HCT116 (cell line): ENCODE measurements around the gene ERBB4. TPM values are rescaled to one million over a fixed set of nuclear protein-coding genes. Genes with fewer than 3 reads are reported as not detected.

Source experiments
- ATAC-seq: fragments of 200-7000 bp; cut with Tn5 transposase; 2 replicates; pipeline ENCODE4 v1.9.1; 2020; ENCODE audit warnings: mild to moderate bottlenecking, moderate library complexity
- BruUV-seq: library from RNA; stranded (reverse); fragments of 400-500 nt; replicated peaks from 2 replicates; lab custom pipeline; 2021; lab: Mats Ljungman, UMichigan
- CTCF ChIA-PET: fragments of 300-600 bp; sonication (Branson Sonifier 250); formaldehyde crosslinking; loops from one replicate; lab custom pipeline; 2021; ENCODE audit warnings: antibody characterized with exemption; lab: Charles Lee
- POLR2A ChIA-PET: fragments of 300-600, 350-600 bp; sonication (Branson Sonifier 250); formaldehyde crosslinking; loops from one replicate; lab custom pipeline; 2021; ENCODE audit warnings: antibody characterized with exemption; lab: Charles Lee
- RAD21 ChIA-PET, 2 experiments: fragments of 300-600 bp; sonication (Branson Sonifier 250); formaldehyde crosslinking; loops; one replicate each; lab custom pipeline; 2023; ENCODE audit warnings: low total read pairs in 2 of 2; ENCODE audit not compliant: uncharacterized antibody in 2 of 2, unreplicated experiment in 2 of 2, low non-redundant PET in 1 of 2; lab: Charles Lee
- DNase-seq: peaks from one replicate; pipeline ENCODE4 v3.0.0-alpha.2; 2010; ENCODE audit warnings: low read depth, low spot score
- H2AFZ ChIP-seq: fragments of 200-600 bp; shearing (Covaris generic), sonication (generic); 2 replicates; pipeline ENCODE4 v1.6.1; 2017; ENCODE audit warnings: low read depth, mixed run types, mixed read lengths, antibody characterized with exemption, low read length; ENCODE audit not compliant: poor library complexity, severe bottlenecking
- H3K27ac ChIP-seq: 2 replicates; pipeline ENCODE4 v1.5.1; 2012; ENCODE audit warnings: low read depth, low read length
- H3K27me3 ChIP-seq: fragments of 200-600 bp; sonication (generic); 2 replicates; pipeline ENCODE4 v1.6.1; 2016; ENCODE audit warnings: mixed run types, low read length, mixed read lengths; ENCODE audit not compliant: insufficient read depth
- H3K36me3 ChIP-seq, 2 experiments: fragments of 200-500 bp in 1 of 2; fragments of 200-600 bp in 1 of 2; sonication (Bioruptor generic) in 1 of 2; sonication (generic) in 1 of 2; 2 replicates each; pipeline versions ENCODE4 v1.5.1 to v1.6.1; 2014 to 2016; ENCODE audit warnings: low read length in 2 of 2, inconsistent platforms in 1 of 2, mixed read lengths in 1 of 2, mixed run types in 1 of 2; ENCODE audit not compliant: insufficient read depth in 2 of 2, control insufficient read depth in 1 of 2
- H3K4me1 ChIP-seq, 2 experiments: fragments of 200-600 bp in 1 of 2; sonication (generic) in 1 of 2; 2 replicates each; pipeline versions ENCODE4 v1.5.1 to v1.6.1; 2012 to 2017; ENCODE audit warnings: low read length in 2 of 2, inconsistent platforms in 1 of 2, mild to moderate bottlenecking in 1 of 2, mixed read lengths in 1 of 2, mixed run types in 1 of 2, moderate library complexity in 1 of 2; ENCODE audit not compliant: insufficient read depth in 2 of 2, control insufficient read depth in 1 of 2
- H3K4me2 ChIP-seq: fragments of 200-600 bp; sonication (generic); 2 replicates; pipeline ENCODE4 v1.6.1; 2017; ENCODE audit warnings: mixed run types, low read length, mixed read lengths
- H3K4me3 ChIP-seq, 2 experiments: fragments of 200-600 bp in 1 of 2; sonication (generic) in 1 of 2; replicated peaks in 1 of 2; 2 replicates each; pipeline ENCODE4 v1.5.1; 2011 to 2016; ENCODE audit warnings: low read length in 2 of 2, control low read depth in 1 of 2, low read depth in 1 of 2, mild to moderate bottlenecking in 1 of 2, mixed read lengths in 1 of 2, mixed run types in 1 of 2
- H3K79me2 ChIP-seq: fragments of 200-600 bp; sonication (generic); 2 replicates; pipeline ENCODE4 v1.6.1; 2017; ENCODE audit warnings: mild to moderate bottlenecking, mixed run types, low read length, moderate library complexity, mixed read lengths; ENCODE audit not compliant: insufficient read depth
- H3K9ac ChIP-seq: fragments of 200-600 bp; sonication (generic); 2 replicates; pipeline ENCODE4 v1.6.1; 2016; ENCODE audit warnings: low read length, mixed read lengths
- H3K9me2 ChIP-seq: fragments of 200-600 bp; sonication (generic), shearing (Covaris generic); 2 replicates; pipeline ENCODE4 v1.6.1; 2017; ENCODE audit warnings: mixed run types, mild to moderate bottlenecking, moderate library complexity; ENCODE audit not compliant: insufficient read depth
- H3K9me3 ChIP-seq, 2 experiments: fragments of 200-500 bp in 1 of 2; fragments of 200-600 bp in 1 of 2; sonication (Bioruptor generic) in 1 of 2; sonication (generic) in 1 of 2; 2 replicates each; pipeline ENCODE4 v1.6.1; 2014 to 2017; ENCODE audit warnings: low read length in 2 of 2, mixed read lengths in 2 of 2, inconsistent platforms in 1 of 2, low read depth in 1 of 2, mild to moderate bottlenecking in 1 of 2, mixed run types in 1 of 2, moderate library complexity in 1 of 2; ENCODE audit not compliant: control insufficient read depth in 1 of 2, insufficient read depth in 1 of 2
- H4K20me1 ChIP-seq: fragments of 200-600 bp; sonication (generic), shearing (Covaris generic); 2 replicates; pipeline ENCODE4 v1.6.1; 2017; ENCODE audit warnings: mixed run types, mild to moderate bottlenecking, moderate library complexity; ENCODE audit not compliant: insufficient read depth
- ATF3 ChIP-seq: IDR thresholded peaks from 2 replicates; pipeline ENCODE4 v1.6.1; 2012
- POLR2A ChIP-seq: IDR thresholded peaks from 2 replicates; pipeline ENCODE4 v1.7.0; 2011; ENCODE audit warnings: borderline replicate concordance; ENCODE audit not compliant: insufficient read depth, insufficient read length; ENCODE audit errors: extremely low read depth
- POLR2AphosphoS5 ChIP-seq: IDR thresholded peaks from 2 replicates; pipeline ENCODE4 v1.6.1; 2011; ENCODE audit warnings: mild to moderate bottlenecking, low read depth, low read length, moderate library complexity
- RAD21 ChIP-seq: IDR thresholded peaks from 2 replicates; pipeline ENCODE4 v1.6.1; 2012; ENCODE audit warnings: low read depth, mild to moderate bottlenecking
- REST ChIP-seq: IDR thresholded peaks from 2 replicates; pipeline ENCODE4 v1.6.1; 2012; ENCODE audit warnings: low read depth
- YY1 ChIP-seq: IDR thresholded peaks from 2 replicates; pipeline ENCODE4 v1.6.1; 2011; ENCODE audit warnings: low read length, low read depth, moderate library complexity, mild to moderate bottlenecking; ENCODE audit not compliant: insufficient replicate concordance; ENCODE audit errors: extremely low read depth
- intact Hi-C: fragments of 100-400 bp; cut with micrococcal nuclease; formaldehyde crosslinking; loops from 2 replicates; pipeline ENCODE4 v1.10.0; 2022
- total RNA-seq: library from RNA; stranded (reverse); gene quantifications from one replicate; pipeline ENCODE4 v1.2.1, GENCODE V29; 2021; ENCODE audit not compliant: unreplicated experiment
- TF ChIP-seq, protein P1 (sequence below), 3 experiments: fragments of 200-600 bp in 1 of 3; sonication (generic) in 1 of 3; IDR thresholded peaks in 2 of 3; conservative IDR thresholded peaks in 1 of 3; 2 replicates each; pipeline ENCODE4 v1.5.1; 2012 to 2017; ENCODE audit warnings: low read depth in 2 of 3, low read length in 2 of 3, antibody characterized with exemption in 1 of 3, borderline replicate concordance in 1 of 3, control low read depth in 1 of 3, mild to moderate bottlenecking in 1 of 3, mixed read lengths in 1 of 3, mixed run types in 1 of 3, moderate library complexity in 1 of 3; ENCODE audit not compliant: insufficient read depth in 1 of 3

ERBB4 gene
- total RNA-seq, 1 experiment from 2014 or later, result 0.10 TPM

DNA sequence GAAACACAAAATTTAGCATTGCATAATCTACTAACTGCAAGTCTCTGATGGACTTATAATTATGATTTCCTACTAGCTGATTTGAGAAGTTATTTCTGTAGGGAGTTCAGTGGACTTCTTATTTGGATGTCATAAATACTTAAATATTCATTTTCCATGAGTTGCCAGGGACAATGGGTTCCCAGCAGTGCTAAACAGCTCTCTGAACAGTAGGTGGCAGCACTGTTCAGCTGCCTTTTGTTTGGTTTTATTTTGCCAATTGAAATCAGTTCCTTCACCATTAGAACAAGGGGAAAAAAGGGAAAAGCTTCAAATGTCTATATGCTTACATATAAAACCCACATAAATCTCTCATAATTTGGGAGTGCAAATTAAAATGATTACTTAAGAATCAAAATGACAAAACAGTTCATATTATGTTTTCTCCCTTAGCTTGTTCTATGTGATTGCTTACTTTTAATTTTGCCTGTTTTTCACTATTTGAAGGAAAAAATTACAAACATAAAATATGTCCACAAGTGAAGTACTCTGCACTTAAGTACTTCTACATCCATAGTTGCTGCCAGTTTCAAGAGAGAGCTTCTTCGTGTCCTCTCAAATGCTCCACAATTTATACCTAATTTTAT, 1083.3 kb downstream of the ERBB4 start:
- TF ChIP-seq, protein P1, sequence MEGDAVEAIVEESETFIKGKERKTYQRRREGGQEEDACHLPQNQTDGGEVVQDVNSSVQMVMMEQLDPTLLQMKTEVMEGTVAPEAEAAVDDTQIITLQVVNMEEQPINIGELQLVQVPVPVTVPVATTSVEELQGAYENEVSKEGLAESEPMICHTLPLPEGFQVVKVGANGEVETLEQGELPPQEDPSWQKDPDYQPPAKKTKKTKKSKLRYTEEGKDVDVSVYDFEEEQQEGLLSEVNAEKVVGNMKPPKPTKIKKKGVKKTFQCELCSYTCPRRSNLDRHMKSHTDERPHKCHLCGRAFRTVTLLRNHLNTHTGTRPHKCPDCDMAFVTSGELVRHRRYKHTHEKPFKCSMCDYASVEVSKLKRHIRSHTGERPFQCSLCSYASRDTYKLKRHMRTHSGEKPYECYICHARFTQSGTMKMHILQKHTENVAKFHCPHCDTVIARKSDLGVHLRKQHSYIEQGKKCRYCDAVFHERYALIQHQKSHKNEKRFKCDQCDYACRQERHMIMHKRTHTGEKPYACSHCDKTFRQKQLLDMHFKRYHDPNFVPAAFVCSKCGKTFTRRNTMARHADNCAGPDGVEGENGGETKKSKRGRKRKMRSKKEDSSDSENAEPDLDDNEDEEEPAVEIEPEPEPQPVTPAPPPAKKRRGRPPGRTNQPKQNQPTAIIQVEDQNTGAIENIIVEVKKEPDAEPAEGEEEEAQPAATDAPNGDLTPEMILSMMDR (IDR thresholded peaks at IDR 0.05 in 2 of 3, conservative IDR thresholded peaks at IDR 0.05 in 1 of 3; ENCODE audit: borderline replicate concordance in 1 of 3, insufficient read depth in 1 of 3, low read depth in 2 of 3, low read length in 2 of 3), result peak; percentile 47 to 96 (median 94); a peak in 5 of 6 replicates
- no peak for TF ChIP-seq REST
- TF ChIP-seq ATF3, result no peak
- no peak for TF ChIP-seq YY1
- TF ChIP-seq RAD21, result peak; percentile 58
- TF ChIP-seq POLR2A, result no peak
- no peak for TF ChIP-seq POLR2AphosphoS5
- TF ChIP-seq, all 23 proteins: peak for 2
- no peaks in the 10 kb centered on the region for H3K36me3 ChIP-seq
- no peaks in the 10 kb centered on the region for H3K4me1 ChIP-seq
- H3K27me3 ChIP-seq, result no peaks in the 10 kb centered on the region
- POLR2A ChIA-PET, result interaction anchor here (0.7 kb wide), 1 partner anchor 47 kb away, joined by 3 read pairs; no protein-coding TSS in a partner anchor
- H3K4me2 ChIP-seq, result no peak overlapping the region
- ATAC-seq, result peak; percentile 82
- no peaks in the 10 kb centered on the region for H3K9me3 ChIP-seq
- H3K79me2 ChIP-seq, result no peaks in the 10 kb centered on the region
- BruUV-seq, result no TSS peak
- RAD21 ChIA-PET, result interaction anchor here in 1 of 2 experiments (0.8 kb wide), 1 partner anchor 1093 kb away, joined by 3 read pairs; no protein-coding TSS in a partner anchor
- intact Hi-C loops, result loop anchor here (2.0 kb wide), 1 partner anchor 1093 kb away; no protein-coding TSS in a partner anchor
- no peaks in the 10 kb centered on the region for H4K20me1 ChIP-seq
- H3K9me2 ChIP-seq, result no peaks in the 10 kb centered on the region
- CTCF ChIA-PET, result interaction anchor here (0.6 to 1.7 kb wide), 11 partner anchors 9 to 1112 kb away, joined by 3 to 8 read pairs (median 5); no protein-coding TSS in a partner anchor
- H2AFZ ChIP-seq, result peak overlapping the region; percentile 52
- H3K27ac ChIP-seq, result no peak overlapping the region
- H3K4me3 ChIP-seq, result no peak overlapping the region
- peak; percentile 39 for DNase-seq
- H3K9ac ChIP-seq, result no peak overlapping the region
